GM23338 (cell line): ENCODE data around the gene SRCAP. TPM values are rescaled to one million over a fixed set of nuclear protein-coding genes. Genes with fewer than 3 reads are reported as not detected.

Experiments used
- ATAC-seq: fragments of 200-7000 bp; cut with Tn5 transposase; 3 replicates; pipeline ENCODE4 v1.9.1; 2020
- DNase-seq: peaks from one replicate; pipeline ENCODE4 v3.0.0-alpha.2; 2015; ENCODE audit warnings: low spot score
- H2AFZ ChIP-seq: fragments of 200-600 bp; sonication (generic); 2 replicates; pipeline ENCODE4 v1.8.0; 2016; ENCODE audit warnings: antibody characterized with exemption, mild to moderate bottlenecking, moderate library complexity
- H3F3A ChIP-seq: fragments of 200-600 bp; sonication (generic); replicated peaks from 2 replicates; pipeline ENCODE4 v1.8.0; 2017; ENCODE audit warnings: antibody characterized with exemption, mixed run types, low read depth
- H3K27ac ChIP-seq: fragments of 200-600 bp; sonication (generic); 2 replicates; pipeline ENCODE4 v1.6.1; 2016; ENCODE audit warnings: low read depth
- H3K27me3 ChIP-seq: fragments of 200-600 bp; sonication (generic); 2 replicates; pipeline ENCODE4 v1.8.0; 2016; ENCODE audit warnings: mild to moderate bottlenecking, mixed run types, moderate library complexity; ENCODE audit not compliant: insufficient read depth
- H3K36me3 ChIP-seq: fragments of 200-600 bp; sonication (generic); 2 replicates; pipeline ENCODE4 v1.8.0; 2016; ENCODE audit warnings: mild to moderate bottlenecking; ENCODE audit not compliant: insufficient read depth
- H3K4me1 ChIP-seq: fragments of 200-600 bp; sonication (generic); 2 replicates; pipeline ENCODE4 v1.8.0; 2016; ENCODE audit warnings: mild to moderate bottlenecking, moderate library complexity; ENCODE audit not compliant: insufficient read depth
- H3K4me2 ChIP-seq: fragments of 200-600 bp; sonication (generic); 2 replicates; pipeline ENCODE4 v1.7.1; 2017; ENCODE audit warnings: mixed run types
- H3K4me3 ChIP-seq: fragments of 200-600 bp; sonication (generic); 2 replicates; pipeline ENCODE4 v1.6.1; 2016; ENCODE audit warnings: mixed run types
- H3K79me2 ChIP-seq: fragments of 200-600 bp; sonication (generic); replicated peaks from 2 replicates; pipeline ENCODE4 v1.8.0; 2017; ENCODE audit warnings: mild to moderate bottlenecking; ENCODE audit not compliant: insufficient read depth
- H3K9me2 ChIP-seq: fragments of 200-600 bp; sonication (generic); 2 replicates; pipeline ENCODE4 v1.8.0; 2017; ENCODE audit not compliant: insufficient read depth
- H4K20me1 ChIP-seq: fragments of 200-600 bp; sonication (generic); replicated peaks from 2 replicates; pipeline ENCODE4 v1.8.0; 2017; ENCODE audit warnings: mild to moderate bottlenecking; ENCODE audit not compliant: insufficient read depth
- H3K27ac Mint-ChIP-seq: 2 replicates; pipeline ENCODE4 v1.8.0; 2020; ENCODE audit warnings: inconsistent platforms, mild to moderate bottlenecking, moderate library complexity, mixed read lengths
- H3K27me3 Mint-ChIP-seq: 3 replicates; pipeline ENCODE4 v1.8.0; 2022; ENCODE audit warnings: low read depth, mild to moderate bottlenecking, moderate library complexity, mixed read lengths, inconsistent platforms; ENCODE audit not compliant: insufficient read depth, poor library complexity
- H3K36me3 Mint-ChIP-seq: 3 replicates; pipeline ENCODE4 v1.8.0; 2021; ENCODE audit warnings: low read depth, mild to moderate bottlenecking, inconsistent platforms, moderate library complexity, mixed read lengths
- H3K4me1 Mint-ChIP-seq: 3 replicates; pipeline ENCODE4 v1.8.0; 2020; ENCODE audit warnings: mild to moderate bottlenecking, inconsistent platforms, mixed read lengths
- H3K4me3 Mint-ChIP-seq: 3 replicates; pipeline ENCODE4 v1.8.0; 2021; ENCODE audit warnings: moderate library complexity, mild to moderate bottlenecking, inconsistent platforms, mixed read lengths
- H3K9me3 Mint-ChIP-seq: 3 replicates; pipeline ENCODE4 v1.8.0; 2020; ENCODE audit warnings: moderate library complexity, mild to moderate bottlenecking, inconsistent platforms, mixed read lengths
- CREB1 ChIP-seq: fragments of 250-450 bp; sonication (Bioruptor Pico); IDR thresholded peaks from 2 replicates; pipeline ENCODE4 v1.5.0; 2020; ENCODE audit warnings: low read depth, mild to moderate bottlenecking, moderate library complexity
- EZH2 ChIP-seq: fragments of 200-600 bp; sonication (generic); IDR thresholded peaks from one replicate; pipeline ENCODE4 v1.8.0; 2017; ENCODE audit warnings: antibody characterized with exemption, mild to moderate bottlenecking, low read depth; ENCODE audit not compliant: unreplicated experiment
- EZH2phosphoT487 ChIP-seq: fragments of 200-600 bp; sonication (generic); IDR thresholded peaks from one replicate; pipeline ENCODE4 v1.8.1; 2018; ENCODE audit warnings: antibody characterized with exemption; ENCODE audit not compliant: unreplicated experiment
- JUNB ChIP-seq: IDR thresholded peaks from one replicate; pipeline ENCODE4 v1.6.1; 2016; ENCODE audit warnings: antibody characterized with exemption; ENCODE audit not compliant: unreplicated experiment
- NANOG ChIP-seq: IDR thresholded peaks from 2 replicates; pipeline ENCODE4 v1.6.1; 2016; ENCODE audit warnings: antibody characterized with exemption, borderline replicate concordance
- POLR2AphosphoS5 ChIP-seq: IDR thresholded peaks from 2 replicates; pipeline ENCODE4 v1.6.1; 2016; ENCODE audit warnings: antibody characterized with exemption, low read depth
- STAT1 ChIP-seq: IDR thresholded peaks from one replicate; pipeline ENCODE4 v1.6.1; 2016; ENCODE audit warnings: antibody characterized with exemption; ENCODE audit not compliant: unreplicated experiment
- ZNF114 ChIP-seq: fragments of 250-450 bp; sonication (Bioruptor Pico); IDR thresholded peaks from 2 replicates; pipeline ENCODE4 v1.5.0; 2020; ENCODE audit warnings: mild to moderate bottlenecking, moderate library complexity
- ZNF331 ChIP-seq: fragments of 250-450 bp; sonication (Bioruptor Pico); IDR thresholded peaks from 2 replicates; pipeline ENCODE4 v1.5.0; 2020; ENCODE audit warnings: low read depth, mild to moderate bottlenecking, moderate library complexity
- polyA plus RNA-seq: library from polyadenylated mRNA; unstranded; fragments of >200 nt; fragmentation: Nextera tagmentation; extraction: Ambion mirVana; gene quantifications from 2 replicates; pipeline ENCODE4 v1.2.1, GENCODE V29; 2016
- total RNA-seq: library from RNA; depleted of rRNA; stranded (reverse); fragments of >200 nt; shearing (Covaris generic); gene quantifications from 2 replicates; pipeline ENCODE4 v1.2.3, GENCODE V29; 2014
- TF ChIP-seq, protein P1 (sequence below), 2 experiments: fragments of 200-600 bp in 1 of 2; sonication (generic) in 1 of 2; conservative IDR thresholded peaks; 2 replicates each; pipeline versions ENCODE4 v1.5.1 to v1.6.1; 2016 to 2017; ENCODE audit warnings: antibody characterized with exemption in 2 of 2, low read depth in 2 of 2, mild to moderate bottlenecking in 2 of 2, moderate library complexity in 1 of 2
- TF ChIP-seq, protein P2 (sequence below): fragments of 250-450 bp; sonication (Bioruptor Pico); IDR thresholded peaks from 2 replicates; pipeline ENCODE4 v1.5.0; 2020; ENCODE audit warnings: mild to moderate bottlenecking, moderate library complexity
- TF ChIP-seq, protein P3 (sequence below): IDR thresholded peaks from one replicate; pipeline ENCODE4 v1.6.1; 2018; ENCODE audit warnings: antibody characterized with exemption; ENCODE audit not compliant: unreplicated experiment
- TF ChIP-seq, protein P4 (sequence below): IDR thresholded peaks from 2 replicates; pipeline ENCODE4 v1.6.1; 2016; ENCODE audit warnings: antibody characterized with exemption

Gene SRCAP
- total and polyA plus RNA-seq, 2 experiments from 2014 or later, result 15.3 to 38.4 TPM

DNA sequence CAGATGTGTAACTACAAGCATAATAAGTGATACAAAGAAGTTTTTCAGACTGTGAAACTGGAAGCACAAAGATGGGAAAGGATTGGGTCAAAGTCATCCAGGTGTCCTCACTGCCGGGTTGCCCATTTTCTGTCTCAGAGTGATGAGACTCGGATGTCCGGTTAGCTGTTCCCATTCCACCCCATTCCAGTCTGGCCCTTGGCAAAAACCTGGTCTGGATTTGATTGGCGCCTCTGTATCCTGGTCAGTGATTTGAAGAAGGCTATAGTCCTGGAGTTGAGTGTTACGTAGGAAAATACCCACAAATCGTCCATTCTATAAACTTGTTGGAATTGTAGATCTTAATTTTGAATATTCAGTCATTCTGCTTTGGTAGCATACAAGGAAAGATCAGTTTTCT is 29.4 kb downstream of the SRCAP start:
- no peak overlapping the region for H3K4me3 Mint-ChIP-seq
- H3K4me1 Mint-ChIP-seq, result peaks cover 16% of the 10 kb centered on the region
- peaks cover 16% of the 10 kb centered on the region for H3K4me1 ChIP-seq
- peaks cover 8% of the 10 kb centered on the region for H3K27me3 Mint-ChIP-seq
- TF ChIP-seq STAT1, result no peak
- TF ChIP-seq, protein P1, sequence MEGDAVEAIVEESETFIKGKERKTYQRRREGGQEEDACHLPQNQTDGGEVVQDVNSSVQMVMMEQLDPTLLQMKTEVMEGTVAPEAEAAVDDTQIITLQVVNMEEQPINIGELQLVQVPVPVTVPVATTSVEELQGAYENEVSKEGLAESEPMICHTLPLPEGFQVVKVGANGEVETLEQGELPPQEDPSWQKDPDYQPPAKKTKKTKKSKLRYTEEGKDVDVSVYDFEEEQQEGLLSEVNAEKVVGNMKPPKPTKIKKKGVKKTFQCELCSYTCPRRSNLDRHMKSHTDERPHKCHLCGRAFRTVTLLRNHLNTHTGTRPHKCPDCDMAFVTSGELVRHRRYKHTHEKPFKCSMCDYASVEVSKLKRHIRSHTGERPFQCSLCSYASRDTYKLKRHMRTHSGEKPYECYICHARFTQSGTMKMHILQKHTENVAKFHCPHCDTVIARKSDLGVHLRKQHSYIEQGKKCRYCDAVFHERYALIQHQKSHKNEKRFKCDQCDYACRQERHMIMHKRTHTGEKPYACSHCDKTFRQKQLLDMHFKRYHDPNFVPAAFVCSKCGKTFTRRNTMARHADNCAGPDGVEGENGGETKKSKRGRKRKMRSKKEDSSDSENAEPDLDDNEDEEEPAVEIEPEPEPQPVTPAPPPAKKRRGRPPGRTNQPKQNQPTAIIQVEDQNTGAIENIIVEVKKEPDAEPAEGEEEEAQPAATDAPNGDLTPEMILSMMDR (conservative IDR thresholded peaks at IDR 0.05; ENCODE audit: low read depth in 2 of 2), result no peak
- TF ChIP-seq, protein P2, sequence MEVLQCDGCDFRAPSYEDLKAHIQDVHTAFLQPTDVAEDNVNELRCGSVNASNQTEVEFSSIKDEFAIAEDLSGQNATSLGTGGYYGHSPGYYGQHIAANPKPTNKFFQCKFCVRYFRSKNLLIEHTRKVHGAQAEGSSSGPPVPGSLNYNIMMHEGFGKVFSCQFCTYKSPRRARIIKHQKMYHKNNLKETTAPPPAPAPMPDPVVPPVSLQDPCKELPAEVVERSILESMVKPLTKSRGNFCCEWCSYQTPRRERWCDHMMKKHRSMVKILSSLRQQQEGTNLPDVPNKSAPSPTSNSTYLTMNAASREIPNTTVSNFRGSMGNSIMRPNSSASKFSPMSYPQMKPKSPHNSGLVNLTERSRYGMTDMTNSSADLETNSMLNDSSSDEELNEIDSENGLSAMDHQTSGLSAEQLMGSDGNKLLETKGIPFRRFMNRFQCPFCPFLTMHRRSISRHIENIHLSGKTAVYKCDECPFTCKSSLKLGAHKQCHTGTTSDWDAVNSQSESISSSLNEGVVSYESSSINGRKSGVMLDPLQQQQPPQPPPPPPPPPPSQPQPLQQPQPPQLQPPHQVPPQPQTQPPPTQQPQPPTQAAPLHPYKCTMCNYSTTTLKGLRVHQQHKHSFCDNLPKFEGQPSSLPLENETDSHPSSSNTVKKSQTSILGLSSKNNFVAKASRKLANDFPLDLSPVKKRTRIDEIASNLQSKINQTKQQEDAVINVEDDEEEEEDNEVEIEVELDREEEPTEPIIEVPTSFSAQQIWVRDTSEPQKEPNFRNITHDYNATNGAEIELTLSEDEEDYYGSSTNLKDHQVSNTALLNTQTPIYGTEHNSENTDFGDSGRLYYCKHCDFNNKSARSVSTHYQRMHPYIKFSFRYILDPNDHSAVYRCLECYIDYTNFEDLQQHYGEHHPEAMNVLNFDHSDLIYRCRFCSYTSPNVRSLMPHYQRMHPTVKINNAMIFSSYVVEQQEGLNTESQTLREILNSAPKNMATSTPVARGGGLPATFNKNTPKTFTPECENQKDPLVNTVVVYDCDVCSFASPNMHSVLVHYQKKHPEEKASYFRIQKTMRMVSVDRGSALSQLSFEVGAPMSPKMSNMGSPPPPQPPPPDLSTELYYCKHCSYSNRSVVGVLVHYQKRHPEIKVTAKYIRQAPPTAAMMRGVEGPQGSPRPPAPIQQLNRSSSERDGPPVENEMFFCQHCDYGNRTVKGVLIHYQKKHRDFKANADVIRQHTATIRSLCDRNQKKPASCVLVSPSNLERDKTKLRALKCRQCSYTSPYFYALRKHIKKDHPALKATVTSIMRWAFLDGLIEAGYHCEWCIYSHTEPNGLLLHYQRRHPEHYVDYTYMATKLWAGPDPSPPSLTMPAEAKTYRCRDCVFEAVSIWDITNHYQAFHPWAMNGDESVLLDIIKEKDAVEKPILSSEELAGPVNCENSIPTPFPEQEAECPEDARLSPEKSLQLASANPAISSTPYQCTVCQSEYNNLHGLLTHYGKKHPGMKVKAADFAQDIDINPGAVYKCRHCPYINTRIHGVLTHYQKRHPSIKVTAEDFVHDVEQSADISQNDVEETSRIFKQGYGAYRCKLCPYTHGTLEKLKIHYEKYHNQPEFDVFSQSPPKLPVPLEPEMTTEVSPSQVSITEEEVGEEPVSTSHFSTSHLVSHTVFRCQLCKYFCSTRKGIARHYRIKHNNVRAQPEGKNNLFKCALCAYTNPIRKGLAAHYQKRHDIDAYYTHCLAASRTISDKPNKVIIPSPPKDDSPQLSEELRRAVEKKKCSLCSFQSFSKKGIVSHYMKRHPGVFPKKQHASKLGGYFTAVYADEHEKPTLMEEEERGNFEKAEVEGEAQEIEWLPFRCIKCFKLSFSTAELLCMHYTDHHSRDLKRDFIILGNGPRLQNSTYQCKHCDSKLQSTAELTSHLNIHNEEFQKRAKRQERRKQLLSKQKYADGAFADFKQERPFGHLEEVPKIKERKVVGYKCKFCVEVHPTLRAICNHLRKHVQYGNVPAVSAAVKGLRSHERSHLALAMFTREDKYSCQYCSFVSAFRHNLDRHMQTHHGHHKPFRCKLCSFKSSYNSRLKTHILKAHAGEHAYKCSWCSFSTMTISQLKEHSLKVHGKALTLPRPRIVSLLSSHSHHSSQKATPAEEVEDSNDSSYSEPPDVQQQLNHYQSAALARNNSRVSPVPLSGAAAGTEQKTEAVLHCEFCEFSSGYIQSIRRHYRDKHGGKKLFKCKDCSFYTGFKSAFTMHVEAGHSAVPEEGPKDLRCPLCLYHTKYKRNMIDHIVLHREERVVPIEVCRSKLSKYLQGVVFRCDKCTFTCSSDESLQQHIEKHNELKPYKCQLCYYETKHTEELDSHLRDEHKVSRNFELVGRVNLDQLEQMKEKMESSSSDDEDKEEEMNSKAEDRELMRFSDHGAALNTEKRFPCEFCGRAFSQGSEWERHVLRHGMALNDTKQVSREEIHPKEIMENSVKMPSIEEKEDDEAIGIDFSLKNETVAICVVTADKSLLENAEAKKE (CRISPR knock-in tag), result no peak
- TF ChIP-seq, protein P3, sequence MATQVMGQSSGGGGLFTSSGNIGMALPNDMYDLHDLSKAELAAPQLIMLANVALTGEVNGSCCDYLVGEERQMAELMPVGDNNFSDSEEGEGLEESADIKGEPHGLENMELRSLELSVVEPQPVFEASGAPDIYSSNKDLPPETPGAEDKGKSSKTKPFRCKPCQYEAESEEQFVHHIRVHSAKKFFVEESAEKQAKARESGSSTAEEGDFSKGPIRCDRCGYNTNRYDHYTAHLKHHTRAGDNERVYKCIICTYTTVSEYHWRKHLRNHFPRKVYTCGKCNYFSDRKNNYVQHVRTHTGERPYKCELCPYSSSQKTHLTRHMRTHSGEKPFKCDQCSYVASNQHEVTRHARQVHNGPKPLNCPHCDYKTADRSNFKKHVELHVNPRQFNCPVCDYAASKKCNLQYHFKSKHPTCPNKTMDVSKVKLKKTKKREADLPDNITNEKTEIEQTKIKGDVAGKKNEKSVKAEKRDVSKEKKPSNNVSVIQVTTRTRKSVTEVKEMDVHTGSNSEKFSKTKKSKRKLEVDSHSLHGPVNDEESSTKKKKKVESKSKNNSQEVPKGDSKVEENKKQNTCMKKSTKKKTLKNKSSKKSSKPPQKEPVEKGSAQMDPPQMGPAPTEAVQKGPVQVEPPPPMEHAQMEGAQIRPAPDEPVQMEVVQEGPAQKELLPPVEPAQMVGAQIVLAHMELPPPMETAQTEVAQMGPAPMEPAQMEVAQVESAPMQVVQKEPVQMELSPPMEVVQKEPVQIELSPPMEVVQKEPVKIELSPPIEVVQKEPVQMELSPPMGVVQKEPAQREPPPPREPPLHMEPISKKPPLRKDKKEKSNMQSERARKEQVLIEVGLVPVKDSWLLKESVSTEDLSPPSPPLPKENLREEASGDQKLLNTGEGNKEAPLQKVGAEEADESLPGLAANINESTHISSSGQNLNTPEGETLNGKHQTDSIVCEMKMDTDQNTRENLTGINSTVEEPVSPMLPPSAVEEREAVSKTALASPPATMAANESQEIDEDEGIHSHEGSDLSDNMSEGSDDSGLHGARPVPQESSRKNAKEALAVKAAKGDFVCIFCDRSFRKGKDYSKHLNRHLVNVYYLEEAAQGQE, result no peak
- no peak for TF ChIP-seq ZNF114 (CRISPR knock-in tag)
- TF ChIP-seq CREB1 (CRISPR knock-in tag), result no peak
- no peak for TF ChIP-seq POLR2AphosphoS5
- TF ChIP-seq JUNB, result no peak
- TF ChIP-seq ZNF331 (CRISPR knock-in tag), result no peak
- no peak for TF ChIP-seq NANOG
- no peak for TF ChIP-seq EZH2
- TF ChIP-seq, protein P4, sequence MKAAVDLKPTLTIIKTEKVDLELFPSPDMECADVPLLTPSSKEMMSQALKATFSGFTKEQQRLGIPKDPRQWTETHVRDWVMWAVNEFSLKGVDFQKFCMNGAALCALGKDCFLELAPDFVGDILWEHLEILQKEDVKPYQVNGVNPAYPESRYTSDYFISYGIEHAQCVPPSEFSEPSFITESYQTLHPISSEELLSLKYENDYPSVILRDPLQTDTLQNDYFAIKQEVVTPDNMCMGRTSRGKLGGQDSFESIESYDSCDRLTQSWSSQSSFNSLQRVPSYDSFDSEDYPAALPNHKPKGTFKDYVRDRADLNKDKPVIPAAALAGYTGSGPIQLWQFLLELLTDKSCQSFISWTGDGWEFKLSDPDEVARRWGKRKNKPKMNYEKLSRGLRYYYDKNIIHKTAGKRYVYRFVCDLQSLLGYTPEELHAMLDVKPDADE, result no peak
- TF ChIP-seq EZH2phosphoT487, result no peak
- peak overlapping the region; percentile 58 for H3K27ac Mint-ChIP-seq
- no peak overlapping the region for H2AFZ ChIP-seq
- H3K27me3 ChIP-seq, result no peaks in the 10 kb centered on the region
- H3K36me3 Mint-ChIP-seq, result peaks cover 74% of the 10 kb centered on the region
- H3K9me2 ChIP-seq, result no peaks in the 10 kb centered on the region
- H3K4me3 ChIP-seq, result no peak overlapping the region
- peaks cover 23% of the 10 kb centered on the region for H4K20me1 ChIP-seq
- H3K36me3 ChIP-seq, result peaks cover 31% of the 10 kb centered on the region
- peak overlapping the region; percentile 62; the same call in 1 of the 2 replicates for H3K27ac ChIP-seq
- H3K9me3 Mint-ChIP-seq, result no peaks in the 10 kb centered on the region
- no peak for DNase-seq
- ATAC-seq, result no peak; the same call in 2 of the 3 replicates
- H3K79me2 ChIP-seq, result peaks cover 28% of the 10 kb centered on the region
- no peaks in the 10 kb centered on the region; the same call in 1 of the 2 replicates for H3F3A ChIP-seq
- H3K4me2 ChIP-seq, result peak overlapping the region; percentile 58
